ENCODE results near the gene KRTDAP. TPM values are rescaled to one million over a fixed set of nuclear protein-coding genes. Genes with fewer than 3 reads are reported as not detected.

Gene KRTDAP
- total RNA-seq, 1 experiment from 2014 or later: 1.7 TPM

- Mint-ChIP-seq H3K27ac (no peak overlapping the region), H3K27me3 (ENCODE audit: low read depth) (peaks cover 36% of the 10 kb centered on the region), H3K4me3 (no peak overlapping the region), H3K9me3 (0 out of 2 replicates have a peak, but pooled peaks cover 4% of the 10 kb centered on the region), H3K4me1 (peaks cover 18% of the 10 kb centered on the region), H3K36me3 (no peaks in the 10 kb centered on the region)
- POLR2A ChIA-PET: interaction anchor here (0.5 kb wide), 1 partner anchor 16 kb away, joined by 5 read pairs; the partner anchor contains the start of gene DMKN
- DNase-seq (ENCODE audit: low spot score): no peak
- no peak for TF ChIP-seq MYBL2 (CRISPR knock-in tag; IDR thresholded peaks at IDR 0.05)
- no peak for TF ChIP-seq USF1 (CRISPR knock-in tag; IDR thresholded peaks at IDR 0.05)
- TF ChIP-seq ZSCAN18 (CRISPR knock-in tag; IDR thresholded peaks at IDR 0.05): no peak
- no peak for TF ChIP-seq NFE2L1 (CRISPR knock-in tag; IDR thresholded peaks at IDR 0.05)
- TF ChIP-seq EMX1 (CRISPR knock-in tag; IDR thresholded peaks at IDR 0.05): no peak
- no peak for TF ChIP-seq ZNF138 (CRISPR knock-in tag; conservative IDR thresholded peaks at IDR 0.05)
- no peak for TF ChIP-seq ATF2 (CRISPR knock-in tag; IDR thresholded peaks at IDR 0.05; ENCODE audit: borderline replicate concordance, low read depth)
- no peak for TF ChIP-seq OVOL2 (CRISPR knock-in tag; IDR thresholded peaks at IDR 0.05; ENCODE audit: borderline replicate concordance)
- no peak for TF ChIP-seq E2F4 (CRISPR knock-in tag; IDR thresholded peaks at IDR 0.05; ENCODE audit: borderline replicate concordance, low read depth)
- no peak for TF ChIP-seq ZBTB43 (CRISPR knock-in tag; IDR thresholded peaks at IDR 0.05)
- no peak for TF ChIP-seq HMGXB4 (CRISPR knock-in tag; IDR thresholded peaks at IDR 0.05)
- no peak for TF ChIP-seq ESRRA (CRISPR knock-in tag; IDR thresholded peaks at IDR 0.05; ENCODE audit: borderline replicate concordance)
- TF ChIP-seq FOXP4 (CRISPR knock-in tag; IDR thresholded peaks at IDR 0.05): no peak
- no peak for ATAC-seq
- CTCF ChIA-PET: interaction anchor here (0.5 to 1.1 kb wide), 3 partner anchors 16 to 334 kb away, joined by 3 read pairs; partner anchors contain the start of gene DMKN
Measured at GRCh38 chr19:35529241-35530218, 39.3 kb upstream of the KRTDAP start.
